GM06990 (cell line): ENCODE results near the gene IQSEC1.

Experiments used
- DNase-seq: peaks from one replicate; pipeline ENCODE4 v3.0.0-alpha.2; 2011; ENCODE audit not compliant: insufficient read length; ENCODE audit errors: extremely low read depth
- H3K27me3 ChIP-seq: replicated peaks from 2 replicates; pipeline ENCODE4 v1.6.0; 2011; ENCODE audit warnings: low read length; ENCODE audit not compliant: control insufficient read depth, insufficient read depth
- H3K36me3 ChIP-seq: 2 replicates; pipeline ENCODE4 v1.5.1; 2011; ENCODE audit warnings: low read length; ENCODE audit not compliant: control insufficient read depth, insufficient read depth
- H3K4me3 ChIP-seq: replicated peaks from 2 replicates; pipeline ENCODE4 v1.5.1; 2011; ENCODE audit warnings: low read depth, mild to moderate bottlenecking, control low read depth, low read length
- CTCF ChIP-seq: IDR thresholded peaks from 2 replicates; pipeline ENCODE4 v1.5.1; 2011; ENCODE audit warnings: low read length, control low read depth, mild to moderate bottlenecking, inconsistent platforms; ENCODE audit not compliant: insufficient read depth, poor library complexity, severe bottlenecking

IQSEC1 gene

GRCh38 chr3:13104511-13104910 lies 31.3 kb upstream of the IQSEC1 start:
- Histone ChIP-seq H3K36me3 (no peaks in the 10 kb centered on the region), H3K27me3 (0 out of 2 replicates have a peak, but pooled peaks cover 2% of the 10 kb centered on the region), H3K4me3 (no peak overlapping the region)
- TF ChIP-seq CTCF = no peak
- no peak for DNase-seq

- Histone ChIP-seq H3K27me3 (0 out of 2 replicates have a peak, but pooled peaks cover 2% of the 10 kb centered on the region), H3K4me3 (no peak overlapping the region), H3K36me3 (no peaks in the 10 kb centered on the region)
- DNase-seq = no peak
- no peak for TF ChIP-seq CTCF
Observed at GRCh38 chr3:13103416-13104058, 30.3 kb upstream of the IQSEC1 start.

GRCh38 chr3:13102386-13103345 lies 29.4 kb upstream of the IQSEC1 start:
- H3K36me3 ChIP-seq = no peaks in the 10 kb centered on the region
- TF ChIP-seq CTCF = no peak
- H3K27me3 ChIP-seq = 0 out of 2 replicates have a peak, but pooled peaks cover 2% of the 10 kb centered on the region
- H3K4me3 ChIP-seq = no peak overlapping the region
- DNase-seq = no peak

GRCh38 chr3:13099707-13100106 lies 26.5 kb upstream of the IQSEC1 start:
- TF ChIP-seq CTCF = no peak
- Histone ChIP-seq H3K27me3 (peaks cover 2% of the 10 kb centered on the region; the same call in 1 of the 2 replicates), H3K4me3 (no peak overlapping the region), H3K36me3 (no peaks in the 10 kb centered on the region)
- no peak for DNase-seq

- H3K4me3 ChIP-seq = no peak overlapping the region
Observed at GRCh38 chr3:13098192-13098988, 25.2 kb upstream of the IQSEC1 start.

More at GRCh38 chr3:13098192-13098988, 25.2 kb upstream of the IQSEC1 start:
- no peak for DNase-seq
- Histone ChIP-seq H3K27me3 (no peaks in the 10 kb centered on the region; the same call in 1 of the 2 replicates), H3K36me3 (no peaks in the 10 kb centered on the region)
- TF ChIP-seq CTCF = no peak
